HG03025 (cell line): ENCODE results near the gene LUZP4.
"Not testable (repeated sequence)": the region's sequence is repeated elsewhere in the genome, so short reads cannot be mapped to it uniquely, and the experiment has no call there.

Experiments
- ATAC-seq: cut with Tn5 transposase; IDR thresholded peaks from one replicate; pipeline ENCODE4 v1.9.1; 2021; ENCODE audit warnings: mild to moderate bottlenecking, moderate library complexity; ENCODE audit not compliant: unreplicated experiment, low FRiP score

LUZP4 gene

GRCh38 chrX:115289465-115289864 lies at the start of gene LUZP4:
Gene LUZP4 (plus strand): TSS chrX:115289715. CDS start chrX:115289760, 45 bp downstream.
- no peak for ATAC-seq

GRCh38 chrX:115251458-115252233 lies 37.9 kb upstream of the LUZP4 start:
- peak; percentile 63 for ATAC-seq

GRCh38 chrX:115255003-115255402 lies 34.5 kb upstream of the LUZP4 start:
- no peak for ATAC-seq

GRCh38 chrX:115257711-115258110 lies 31.8 kb upstream of the LUZP4 start:
- no peak for ATAC-seq

- ATAC-seq, result no peak
Measured at GRCh38 chrX:115259238-115259875, 30.2 kb upstream of the LUZP4 start.

GRCh38 chrX:115260330-115260729 lies 29.2 kb upstream of the LUZP4 start:
- ATAC-seq, result no peak

- ATAC-seq, result no peak
Measured at GRCh38 chrX:115261148-115261547, 28.4 kb upstream of the LUZP4 start.

- no peak for ATAC-seq
Measured at GRCh38 chrX:115264009-115264408, 25.5 kb upstream of the LUZP4 start.

GRCh38 chrX:115266300-115266699 lies 23.2 kb upstream of the LUZP4 start:
- ATAC-seq, result no peak

- no peak for ATAC-seq
Measured at GRCh38 chrX:115268421-115268820, 21.1 kb upstream of the LUZP4 start.

- ATAC-seq, result no peak
Measured at GRCh38 chrX:115269051-115269683, 20.3 kb upstream of the LUZP4 start.

GRCh38 chrX:115284877-115285276 lies 4.6 kb upstream of the LUZP4 start:
- no peak for ATAC-seq

GRCh38 chrX:115297189-115297588 lies 7.7 kb downstream of the LUZP4 start:
- ATAC-seq, result no peak

- no peak for ATAC-seq
Measured at GRCh38 chrX:115311139-115311538, 21.6 kb downstream of the LUZP4 start.

GRCh38 chrX:115311601-115312001 lies 22.1 kb downstream of the LUZP4 start:
- ATAC-seq, result no peak

GRCh38 chrX:115318139-115318538 lies 28.6 kb downstream of the LUZP4 start:
- ATAC-seq, result no peak

GRCh38 chrX:115322375-115322774 lies 32.9 kb downstream of the LUZP4 start:
- no peak for ATAC-seq

- ATAC-seq, result no peak
Measured at GRCh38 chrX:115324194-115324593, 34.7 kb downstream of the LUZP4 start.

- not testable (repeated sequence) for ATAC-seq
Measured at GRCh38 chrX:115329282-115329681, 39.8 kb downstream of the LUZP4 start.

GRCh38 chrX:115330498-115331168 lies 41.1 kb downstream of the LUZP4 start:
- no peak for ATAC-seq

GRCh38 chrX:115332832-115333231 lies 43.3 kb downstream of the LUZP4 start:
- ATAC-seq, result no peak
